K562 (cell line): ENCODE data around the gene MTNR1B. TPM values are rescaled to one million over a fixed set of nuclear protein-coding genes. Genes with fewer than 3 reads are reported as not detected.

Source experiments
- ATAC-seq: fragments of 200-7000 bp; cut with Tn5 transposase; 3 replicates; pipeline ENCODE4 v1.9.1; 2020; ENCODE audit warnings: moderate library complexity
- BruUV-seq: library from RNA; stranded (reverse); fragments of 400-500 nt; replicated peaks from 2 replicates; lab custom pipeline; 2021; lab: Mats Ljungman, UMichigan
- CTCF ChIA-PET: fragments of 300-600 bp; formaldehyde crosslinking; extraction: SDS; loops from one replicate; lab custom pipeline; 2021; ENCODE audit warnings: low intra/inter-chr PET ratio; lab: Yijun Ruan, JAX
- POLR2A ChIA-PET: fragments of 300-600, 350-650 bp; sonication (Branson Sonifier 250); formaldehyde crosslinking; extraction: SDS; loops from one replicate; lab custom pipeline; 2021; ENCODE audit warnings: antibody characterized with exemption, inconsistent platforms; lab: Yijun Ruan, JAX
- DNase-seq, 4 experiments: peaks; one replicate each; pipeline versions ENCODE4 v3.0.0 to v3.0.0-alpha.2; 2011 to 2018; ENCODE audit warnings: low spot score in 3 of 4, mixed read lengths in 3 of 4; ENCODE audit errors: extremely low read depth in 1 of 4
- FAIRE-seq: peaks from 2 replicates; lab custom pipeline; 2011; peaks lifted over from hg19 to GRCh38; lab: Jason Lieb, UNC
- H2AFZ ChIP-seq: 2 replicates; pipeline ENCODE4 v1.6.0; 2011; ENCODE audit warnings: low read depth, low read length, control low read depth, inconsistent platforms
- H3K27ac ChIP-seq: fragments of 200-600 bp; 3 replicates; pipeline ENCODE4 v1.8.0; 2011; ENCODE audit warnings: low read depth, mild to moderate bottlenecking, control low read depth, inconsistent platforms, low read length, moderate library complexity, mixed read lengths; ENCODE audit errors: extremely low read depth
- H3K27me3 ChIP-seq, 2 experiments: fragments of 300-600 bp in 1 of 2; 2 replicates in 1 of 2; 3 replicates in 1 of 2; pipeline versions ENCODE4 v1.6.0 to v1.8.0; 2011; ENCODE audit warnings: inconsistent platforms in 2 of 2, low read length in 2 of 2, mild to moderate bottlenecking in 1 of 2, mixed read lengths in 1 of 2, moderate library complexity in 1 of 2; ENCODE audit not compliant: control insufficient read depth in 2 of 2, insufficient read depth in 2 of 2
- H3K36me3 ChIP-seq: fragments of 300-600 bp; 3 replicates; pipeline ENCODE4 v1.8.0; 2011; ENCODE audit warnings: mild to moderate bottlenecking, low read length, inconsistent platforms; ENCODE audit not compliant: control insufficient read depth, insufficient read depth
- H3K4me1 ChIP-seq, 2 experiments: fragments of 200-600 bp in 1 of 2; replicated peaks in 1 of 2; 2 replicates in 1 of 2; 3 replicates in 1 of 2; pipeline versions ENCODE4 v1.5.1 to v1.8.0; 2011; ENCODE audit warnings: inconsistent platforms in 2 of 2, low read length in 2 of 2, mild to moderate bottlenecking in 1 of 2, mixed read lengths in 1 of 2, moderate library complexity in 1 of 2; ENCODE audit not compliant: control insufficient read depth in 2 of 2, insufficient read depth in 2 of 2
- H3K4me2 ChIP-seq: 2 replicates; pipeline ENCODE4 v1.6.1; 2011; ENCODE audit warnings: low read length, control low read depth, inconsistent platforms, mixed read lengths; ENCODE audit not compliant: insufficient read depth
- H3K4me3 ChIP-seq: fragments of 200-600 bp; sonication (generic), shearing (Covaris generic); 2 replicates; pipeline ENCODE4 v1.5.1; 2016; ENCODE audit warnings: control low read depth, inconsistent platforms
- H3K79me2 ChIP-seq: fragments of 200-600 bp; 3 replicates; pipeline ENCODE4 v1.8.0; 2011; ENCODE audit warnings: low read length, inconsistent platforms; ENCODE audit not compliant: control insufficient read depth, insufficient read depth
- H3K9ac ChIP-seq, 2 experiments: 2 replicates each; pipeline versions ENCODE4 v1.6.0 to v1.6.1; 2011; ENCODE audit warnings: low read depth in 2 of 2, low read length in 2 of 2, control low read depth in 1 of 2, inconsistent platforms in 1 of 2, mild to moderate bottlenecking in 1 of 2, mixed read lengths in 1 of 2; ENCODE audit not compliant: insufficient read depth in 1 of 2
- H3K9me1 ChIP-seq: one replicate; pipeline ENCODE4 v1.6.0; 2011; ENCODE audit warnings: inconsistent platforms, mild to moderate bottlenecking, low read length, moderate library complexity; ENCODE audit not compliant: control insufficient read depth, insufficient read depth
- H3K9me3 ChIP-seq: replicated peaks from 2 replicates; pipeline ENCODE4 v1.5.1; 2011; ENCODE audit warnings: low read depth, low read length, inconsistent platforms; ENCODE audit not compliant: control insufficient read depth, insufficient read depth
- H4K20me1 ChIP-seq: replicated peaks from 2 replicates; pipeline ENCODE4 v1.6.1; 2011; ENCODE audit warnings: low read length, inconsistent platforms, mixed read lengths; ENCODE audit not compliant: control insufficient read depth, insufficient read depth
- BRD4 ChIP-seq: fragments of 200-600 bp; sonication (generic); IDR thresholded peaks from 2 replicates; pipeline ENCODE4 v1.6.1; 2017; ENCODE audit warnings: inconsistent platforms
- GABPB1 ChIP-seq: sonication (generic); formaldehyde crosslinking; IDR thresholded peaks from 2 replicates; pipeline ENCODE4 v1.8.0; 2022; ENCODE audit warnings: mild to moderate bottlenecking, missing genetic modification reagents
- OTX1 ChIP-seq: fragments of 450-650 bp; formaldehyde crosslinking; IDR thresholded peaks from 2 replicates; pipeline ENCODE4 v1.4.0; 2022; ENCODE audit warnings: mild to moderate bottlenecking
- PTTG1 ChIP-seq: fragments of 450-650 bp; IDR thresholded peaks from 2 replicates; pipeline ENCODE4 v1.6.1; 2016; ENCODE audit warnings: low read depth, mild to moderate bottlenecking, missing genetic modification characterization, missing compliant biosample characterization
- ZBTB17 ChIP-seq: fragments of 450-650 bp; formaldehyde crosslinking; IDR thresholded peaks from 2 replicates; pipeline ENCODE4 v1.4.0; 2020; ENCODE audit warnings: mild to moderate bottlenecking
- ZBTB8A ChIP-seq: fragments of 450-650 bp; IDR thresholded peaks from 2 replicates; pipeline ENCODE4 v1.6.1; 2018; ENCODE audit warnings: mild to moderate bottlenecking, moderate library complexity; ENCODE audit not compliant: partially characterized antibody
- ZNF511 ChIP-seq: sonication (generic); formaldehyde crosslinking; IDR thresholded peaks from 2 replicates; pipeline ENCODE4 v1.8.0; 2022; ENCODE audit warnings: mild to moderate bottlenecking, missing genetic modification reagents
- ZNF766 ChIP-seq: fragments of 200-800 bp; sonication (Bioruptor generic); conservative IDR thresholded peaks from 2 replicates; pipeline ENCODE4 v1.6.1; 2016; ENCODE audit warnings: missing genetic modification characterization, missing compliant biosample characterization
- WGBS: fragments of 100-300 bp; shearing (Covaris generic); methylation state at CpG from one replicate; pipeline ENCODE4 v1.1.6; 2016; ENCODE audit warnings: low coverage, mixed read lengths; ENCODE audit not compliant: insufficient coverage; ENCODE audit errors: missing lambda C conversion rate; 5-methylcytosine and 5-hydroxymethylcytosine counted together
- in situ Hi-C: fragments of 300-500 bp; cut with MboI; formaldehyde crosslinking; loops from 4 replicates; pipeline ENCODE4 v1.15.0; 2018; ENCODE audit warnings: inconsistent platforms, mixed read lengths
- intact Hi-C: fragments of 100-400 bp; cut with micrococcal nuclease; formaldehyde crosslinking; loops from 2 replicates; pipeline ENCODE4 v1.14.2; 2022
- polyA plus RNA-seq, 8 experiments: library from polyadenylated mRNA; depleted of rRNA in 4 of 8; stranded (reverse) in 5 of 8; unstranded in 3 of 8; fragments of >200 nt; fragmentation: Nextera tagmentation in 2 of 8; fragmentation: Illumina TruSeq in 1 of 8; extraction: Ambion mirVana in 2 of 8; extraction: Trizol in 1 of 8; gene quantifications; 2 replicates each; pipeline versions ENCODE4 v1.2.1 to v1.2.3, GENCODE V29; 2011 to 2014; ENCODE audit warnings: inconsistent platforms in 1 of 8, missing spikeins in 1 of 8
- total RNA-seq, 7 experiments: library from RNA; depleted of rRNA in 6 of 7; stranded (reverse); fragments of >200 nt in 6 of 7; fragmentation: Illumina TruSeq in 2 of 7; extraction: Trizol in 2 of 7; gene quantifications; 2 replicates each; pipeline versions ENCODE4 v1.2.1 to v1.2.3, GENCODE V29; 2011 to 2021; ENCODE audit warnings: low replicate concordance in 1 of 7
- TF ChIP-seq, protein P1 (sequence below): sonication (generic); formaldehyde crosslinking; IDR thresholded peaks from 2 replicates; pipeline ENCODE4 v1.8.0; 2022; ENCODE audit warnings: mild to moderate bottlenecking, low read depth, missing genetic modification reagents
- TF ChIP-seq, protein P2 (sequence below): fragments of 450-650 bp; IDR thresholded peaks from 2 replicates; pipeline ENCODE4 v1.6.1; 2016; ENCODE audit warnings: low read depth

The MTNR1B gene
- total and polyA plus RNA-seq, 9 of the 15 experiments (the other 6 are each of a cell fraction or from before 2014, with no cell fraction given) = not detected

- CTCF ChIA-PET = no interaction called here
- Histone ChIP-seq H3K27me3 (peaks cover 0 to 12% of the 10 kb centered on the region in 2 experiments; a peak in 2 of 5 replicates), H3K79me2 (no peaks in the 10 kb centered on the region), H3K4me2 (no peak overlapping the region), H3K4me1 (peaks cover 0 to 4% of the 10 kb centered on the region in 2 experiments; a peak in 2 of 5 replicates), H3K36me3 (no peaks in the 10 kb centered on the region), H2AFZ (no peak overlapping the region), H4K20me1 (no peaks in the 10 kb centered on the region), H3K4me3 (no peak overlapping the region), H3K27ac (no peak overlapping the region), H3K9ac (no peak overlapping the region), H3K9me3 (no peaks in the 10 kb centered on the region), H3K9me1 (no peaks in the 10 kb centered on the region)
- ATAC-seq = no peak
- POLR2A ChIA-PET = interaction anchor here (0.5 kb wide), 1 partner anchor 130 kb away, joined by 3 read pairs; no protein-coding TSS in a partner anchor
- 0% methylated on average over 2 of the region's 2 CpGs for WGBS
- in situ Hi-C loops = no loop called here
- BruUV-seq = no TSS peak
- no peak for FAIRE-seq
- DNase-seq = no peak
- intact Hi-C loops = no loop called here
- TF ChIP-seq PTTG1 (no peak), ZBTB8A (no peak), ZNF766 (no peak), OTX1 (no peak), ZBTB17 (CRISPR knock-in tag) (no peak), BRD4 (no peak), GABPB1 (no peak), ZNF511 (no peak)
- TF ChIP-seq, protein P1, sequence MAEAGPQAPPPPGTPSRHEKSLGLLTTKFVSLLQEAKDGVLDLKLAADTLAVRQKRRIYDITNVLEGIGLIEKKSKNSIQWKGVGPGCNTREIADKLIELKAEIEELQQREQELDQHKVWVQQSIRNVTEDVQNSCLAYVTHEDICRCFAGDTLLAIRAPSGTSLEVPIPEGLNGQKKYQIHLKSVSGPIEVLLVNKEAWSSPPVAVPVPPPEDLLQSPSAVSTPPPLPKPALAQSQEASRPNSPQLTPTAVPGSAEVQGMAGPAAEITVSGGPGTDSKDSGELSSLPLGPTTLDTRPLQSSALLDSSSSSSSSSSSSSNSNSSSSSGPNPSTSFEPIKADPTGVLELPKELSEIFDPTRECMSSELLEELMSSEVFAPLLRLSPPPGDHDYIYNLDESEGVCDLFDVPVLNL = no peak
- TF ChIP-seq, protein P2, sequence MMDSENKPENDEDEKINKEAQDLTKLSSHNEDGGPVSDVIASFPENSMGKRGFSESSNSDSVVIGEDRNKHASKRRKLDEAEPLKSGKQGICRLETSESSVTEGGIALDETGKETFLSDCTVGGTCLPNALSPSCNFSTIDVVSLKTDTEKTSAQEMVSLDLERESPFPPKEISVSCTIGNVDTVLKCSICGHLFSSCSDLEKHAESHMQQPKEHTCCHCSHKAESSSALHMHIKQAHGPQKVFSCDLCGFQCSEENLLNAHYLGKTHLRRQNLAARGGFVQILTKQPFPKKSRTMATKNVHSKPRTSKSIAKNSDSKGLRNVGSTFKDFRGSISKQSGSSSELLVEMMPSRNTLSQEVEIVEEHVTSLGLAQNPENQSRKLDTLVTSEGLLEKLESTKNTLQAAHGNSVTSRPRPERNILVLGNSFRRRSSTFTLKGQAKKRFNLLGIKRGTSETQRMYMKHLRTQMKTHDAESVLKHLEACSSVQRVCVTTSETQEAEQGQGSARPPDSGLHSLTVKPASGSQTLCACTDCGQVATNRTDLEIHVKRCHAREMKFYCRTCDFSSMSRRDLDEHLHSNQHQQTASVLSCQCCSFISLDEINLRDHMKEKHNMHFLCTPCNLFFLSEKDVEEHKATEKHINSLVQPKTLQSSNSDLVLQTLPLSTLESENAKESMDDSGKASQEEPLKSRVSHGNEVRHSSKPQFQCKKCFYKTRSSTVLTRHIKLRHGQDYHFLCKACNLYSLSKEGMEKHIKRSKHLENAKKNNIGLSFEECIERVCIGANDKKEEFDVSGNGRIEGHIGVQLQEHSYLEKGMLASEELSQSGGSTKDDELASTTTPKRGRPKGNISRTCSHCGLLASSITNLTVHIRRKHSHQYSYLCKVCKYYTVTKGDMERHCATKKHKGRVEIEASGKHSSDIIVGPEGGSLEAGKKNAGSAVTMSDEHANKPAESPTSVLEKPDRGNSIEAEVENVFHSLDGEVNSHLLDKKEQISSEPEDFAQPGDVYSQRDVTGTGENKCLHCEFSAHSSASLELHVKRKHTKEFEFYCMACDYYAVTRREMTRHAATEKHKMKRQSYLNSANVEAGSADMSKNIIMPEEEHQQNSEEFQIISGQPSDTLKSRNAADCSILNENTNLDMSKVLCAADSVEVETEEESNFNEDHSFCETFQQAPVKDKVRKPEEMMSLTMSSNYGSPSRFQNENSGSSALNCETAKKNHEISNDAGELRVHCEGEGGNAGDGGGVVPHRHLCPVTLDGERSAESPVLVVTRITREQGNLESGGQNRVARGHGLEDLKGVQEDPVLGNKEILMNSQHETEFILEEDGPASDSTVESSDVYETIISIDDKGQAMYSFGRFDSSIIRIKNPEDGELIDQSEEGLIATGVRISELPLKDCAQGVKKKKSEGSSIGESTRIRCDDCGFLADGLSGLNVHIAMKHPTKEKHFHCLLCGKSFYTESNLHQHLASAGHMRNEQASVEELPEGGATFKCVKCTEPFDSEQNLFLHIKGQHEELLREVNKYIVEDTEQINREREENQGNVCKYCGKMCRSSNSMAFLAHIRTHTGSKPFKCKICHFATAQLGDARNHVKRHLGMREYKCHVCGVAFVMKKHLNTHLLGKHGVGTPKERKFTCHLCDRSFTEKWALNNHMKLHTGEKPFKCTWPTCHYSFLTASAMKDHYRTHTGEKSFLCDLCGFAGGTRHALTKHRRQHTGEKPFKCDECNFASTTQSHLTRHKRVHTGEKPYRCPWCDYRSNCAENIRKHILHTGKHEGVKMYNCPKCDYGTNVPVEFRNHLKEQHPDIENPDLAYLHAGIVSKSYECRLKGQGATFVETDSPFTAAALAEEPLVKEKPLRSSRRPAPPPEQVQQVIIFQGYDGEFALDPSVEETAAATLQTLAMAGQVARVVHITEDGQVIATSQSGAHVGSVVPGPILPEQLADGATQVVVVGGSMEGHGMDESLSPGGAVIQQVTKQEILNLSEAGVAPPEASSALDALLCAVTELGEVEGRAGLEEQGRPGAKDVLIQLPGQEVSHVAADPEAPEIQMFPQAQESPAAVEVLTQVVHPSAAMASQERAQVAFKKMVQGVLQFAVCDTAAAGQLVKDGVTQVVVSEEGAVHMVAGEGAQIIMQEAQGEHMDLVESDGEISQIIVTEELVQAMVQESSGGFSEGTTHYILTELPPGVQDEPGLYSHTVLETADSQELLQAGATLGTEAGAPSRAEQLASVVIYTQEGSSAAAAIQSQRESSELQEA = no peak
These were observed 1.6 kb upstream of the MTNR1B start for GRCh38 chr11:92967867-92968266.
